Measurements from ENCODE around the gene BOLA1.

DNA sequence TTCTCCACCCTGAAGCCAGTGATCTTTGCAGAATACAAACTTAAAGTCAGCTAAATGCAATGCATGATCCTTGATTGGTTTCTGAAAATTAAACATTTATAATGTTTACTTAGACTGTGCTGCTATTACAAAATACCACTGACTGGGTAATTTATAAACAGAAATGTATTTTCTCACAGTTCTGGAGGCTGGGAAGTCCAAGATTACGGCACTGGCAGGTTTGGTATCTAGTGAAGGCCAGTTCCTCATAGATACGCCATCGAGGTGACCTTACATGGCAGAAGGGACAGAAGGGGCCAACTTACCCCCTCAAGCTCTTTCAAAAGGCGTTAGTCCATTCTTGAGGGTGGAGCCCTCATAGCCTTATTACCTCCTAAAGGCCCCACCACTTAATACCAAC, 2.8 kb upstream of the BOLA1 start:
- TF ChIP-seq, protein P1, sequence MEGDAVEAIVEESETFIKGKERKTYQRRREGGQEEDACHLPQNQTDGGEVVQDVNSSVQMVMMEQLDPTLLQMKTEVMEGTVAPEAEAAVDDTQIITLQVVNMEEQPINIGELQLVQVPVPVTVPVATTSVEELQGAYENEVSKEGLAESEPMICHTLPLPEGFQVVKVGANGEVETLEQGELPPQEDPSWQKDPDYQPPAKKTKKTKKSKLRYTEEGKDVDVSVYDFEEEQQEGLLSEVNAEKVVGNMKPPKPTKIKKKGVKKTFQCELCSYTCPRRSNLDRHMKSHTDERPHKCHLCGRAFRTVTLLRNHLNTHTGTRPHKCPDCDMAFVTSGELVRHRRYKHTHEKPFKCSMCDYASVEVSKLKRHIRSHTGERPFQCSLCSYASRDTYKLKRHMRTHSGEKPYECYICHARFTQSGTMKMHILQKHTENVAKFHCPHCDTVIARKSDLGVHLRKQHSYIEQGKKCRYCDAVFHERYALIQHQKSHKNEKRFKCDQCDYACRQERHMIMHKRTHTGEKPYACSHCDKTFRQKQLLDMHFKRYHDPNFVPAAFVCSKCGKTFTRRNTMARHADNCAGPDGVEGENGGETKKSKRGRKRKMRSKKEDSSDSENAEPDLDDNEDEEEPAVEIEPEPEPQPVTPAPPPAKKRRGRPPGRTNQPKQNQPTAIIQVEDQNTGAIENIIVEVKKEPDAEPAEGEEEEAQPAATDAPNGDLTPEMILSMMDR (IDR thresholded peaks at IDR 0.05) = no peak
- TF ChIP-seq JUND (IDR thresholded peaks at IDR 0.05) (no peak), RFX5 (IDR thresholded peaks at IDR 0.05; ENCODE audit: low read length) (no peak), POLR2AphosphoS5 (IDR thresholded peaks at IDR 0.05; ENCODE audit: low read depth, low read length) (no peak), RAD21 (IDR thresholded peaks at IDR 0.05; ENCODE audit: low read length) (no peak), SMC3 (IDR thresholded peaks at IDR 0.05; ENCODE audit: low read depth, low read length) (no peak), YY1 (IDR thresholded peaks at IDR 0.05; ENCODE audit: low read depth) (no peak), FOXM1 (IDR thresholded peaks at IDR 0.05; ENCODE audit: low read depth) (no peak), RXRA (IDR thresholded peaks at IDR 0.05; ENCODE audit: borderline replicate concordance, low read depth) (no peak)
- TF ChIP-seq, protein P2, sequence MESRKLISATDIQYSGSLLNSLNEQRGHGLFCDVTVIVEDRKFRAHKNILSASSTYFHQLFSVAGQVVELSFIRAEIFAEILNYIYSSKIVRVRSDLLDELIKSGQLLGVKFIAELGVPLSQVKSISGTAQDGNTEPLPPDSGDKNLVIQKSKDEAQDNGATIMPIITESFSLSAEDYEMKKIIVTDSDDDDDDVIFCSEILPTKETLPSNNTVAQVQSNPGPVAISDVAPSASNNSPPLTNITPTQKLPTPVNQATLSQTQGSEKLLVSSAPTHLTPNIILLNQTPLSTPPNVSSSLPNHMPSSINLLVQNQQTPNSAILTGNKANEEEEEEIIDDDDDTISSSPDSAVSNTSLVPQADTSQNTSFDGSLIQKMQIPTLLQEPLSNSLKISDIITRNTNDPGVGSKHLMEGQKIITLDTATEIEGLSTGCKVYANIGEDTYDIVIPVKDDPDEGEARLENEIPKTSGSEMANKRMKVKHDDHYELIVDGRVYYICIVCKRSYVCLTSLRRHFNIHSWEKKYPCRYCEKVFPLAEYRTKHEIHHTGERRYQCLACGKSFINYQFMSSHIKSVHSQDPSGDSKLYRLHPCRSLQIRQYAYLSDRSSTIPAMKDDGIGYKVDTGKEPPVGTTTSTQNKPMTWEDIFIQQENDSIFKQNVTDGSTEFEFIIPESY (IDR thresholded peaks at IDR 0.05; ENCODE audit: borderline replicate concordance, low read depth) = no peak
- TF ChIP-seq, protein P3, sequence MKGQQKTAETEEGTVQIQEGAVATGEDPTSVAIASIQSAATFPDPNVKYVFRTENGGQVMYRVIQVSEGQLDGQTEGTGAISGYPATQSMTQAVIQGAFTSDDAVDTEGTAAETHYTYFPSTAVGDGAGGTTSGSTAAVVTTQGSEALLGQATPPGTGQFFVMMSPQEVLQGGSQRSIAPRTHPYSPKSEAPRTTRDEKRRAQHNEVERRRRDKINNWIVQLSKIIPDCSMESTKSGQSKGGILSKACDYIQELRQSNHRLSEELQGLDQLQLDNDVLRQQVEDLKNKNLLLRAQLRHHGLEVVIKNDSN (IDR thresholded peaks at IDR 0.05; ENCODE audit: borderline replicate concordance, low read depth) = no peak
- TF ChIP-seq, protein P4, sequence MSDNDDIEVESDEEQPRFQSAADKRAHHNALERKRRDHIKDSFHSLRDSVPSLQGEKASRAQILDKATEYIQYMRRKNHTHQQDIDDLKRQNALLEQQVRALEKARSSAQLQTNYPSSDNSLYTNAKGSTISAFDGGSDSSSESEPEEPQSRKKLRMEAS (IDR thresholded peaks at IDR 0.05; ENCODE audit: low read depth) = no peak
